IMR-90 (cell line): ENCODE measurements around the gene CMTM1. TPM values are rescaled to one million over a fixed set of nuclear protein-coding genes. Genes with fewer than 3 reads are reported as not detected.

Experiments used
- ATAC-seq: fragments of 200-7000 bp; cut with Tn5 transposase; 2 replicates; pipeline ENCODE4 v1.9.1; 2020; ENCODE audit warnings: low read depth, mild to moderate bottlenecking, moderate library complexity
- BruUV-seq: library from RNA; stranded (reverse); fragments of 400-500 nt; replicated peaks from 2 replicates; lab custom pipeline; 2021; lab: Mats Ljungman, UMichigan
- CTCF ChIA-PET: fragments of 300-600 bp; formaldehyde crosslinking; extraction: SDS; loops from one replicate; lab custom pipeline; 2021; ENCODE audit warnings: antibody characterized with exemption; lab: Yijun Ruan, JAX
- POLR2A ChIA-PET: fragments of 300-600 bp; sonication (Branson Sonifier 250); formaldehyde crosslinking; loops from one replicate; lab custom pipeline; 2022; ENCODE audit warnings: antibody characterized with exemption; ENCODE audit not compliant: unreplicated experiment; lab: Charles Lee
- DNase-seq: peaks from one replicate; pipeline ENCODE4 v3.0.0; 2013
- H2AFZ ChIP-seq: replicated peaks from 2 replicates; pipeline ENCODE3; 2013; ENCODE audit warnings: low read length, mild to moderate bottlenecking; ENCODE audit not compliant: poor library complexity
- H2AK5ac ChIP-seq: 2 replicates; pipeline ENCODE4 v1.6.1; 2013; ENCODE audit warnings: low read depth, low read length, inconsistent platforms
- H2AK9ac ChIP-seq: replicated peaks from 2 replicates; pipeline ENCODE3; 2013; ENCODE audit warnings: mild to moderate bottlenecking, low read depth, low read length, moderate library complexity; ENCODE audit not compliant: poor library complexity
- H2BK120ac ChIP-seq: 2 replicates; pipeline ENCODE4 v1.6.1; 2013; ENCODE audit warnings: low read depth, low read length, inconsistent platforms
- H2BK15ac ChIP-seq: 3 replicates; pipeline ENCODE4 v1.6.1; 2013; ENCODE audit warnings: low read depth, low read length, inconsistent platforms
- H2BK20ac ChIP-seq: 2 replicates; pipeline ENCODE4 v1.6.1; 2013; ENCODE audit warnings: low read depth, mild to moderate bottlenecking, inconsistent platforms, low read length, moderate library complexity
- H2BK5ac ChIP-seq: 2 replicates; pipeline ENCODE4 v1.6.1; 2013; ENCODE audit warnings: mild to moderate bottlenecking, low read depth, low read length, inconsistent platforms; ENCODE audit not compliant: poor library complexity, severe bottlenecking
- H3K14ac ChIP-seq: replicated peaks from 2 replicates; pipeline ENCODE4 v1.6.1; 2013; ENCODE audit warnings: low read depth, low read length, inconsistent platforms
- H3K18ac ChIP-seq: 2 replicates; pipeline ENCODE4 v1.6.1; 2013; ENCODE audit warnings: low read depth, low read length, control low read depth
- H3K23ac ChIP-seq: 2 replicates; pipeline ENCODE4 v1.6.1; 2013; ENCODE audit warnings: low read depth, low read length, inconsistent platforms
- H3K27ac ChIP-seq: 2 replicates; pipeline ENCODE4 v1.5.1; 2013; ENCODE audit warnings: mild to moderate bottlenecking, control low read depth, low read length; ENCODE audit not compliant: insufficient read depth
- H3K27me3 ChIP-seq: 2 replicates; pipeline ENCODE4 v1.6.1; 2013; ENCODE audit warnings: low read length; ENCODE audit not compliant: control insufficient read depth, insufficient read depth
- H3K36me3 ChIP-seq: 2 replicates; pipeline ENCODE4 v1.6.1; 2013; ENCODE audit warnings: low read length, mixed read lengths; ENCODE audit not compliant: control insufficient read depth, insufficient read depth
- H3K4ac ChIP-seq: 2 replicates; pipeline ENCODE4 v1.6.1; 2013; ENCODE audit warnings: low read depth, low read length, inconsistent platforms
- H3K4me1 ChIP-seq: 2 replicates; pipeline ENCODE4 v1.6.1; 2013; ENCODE audit warnings: low read length, mixed read lengths; ENCODE audit not compliant: control insufficient read depth, insufficient read depth
- H3K4me2 ChIP-seq: 2 replicates; pipeline ENCODE4 v1.6.1; 2013; ENCODE audit warnings: low read depth, mild to moderate bottlenecking, control low read depth, low read length, moderate library complexity
- H3K4me3 ChIP-seq: 2 replicates; pipeline ENCODE4 v1.5.1; 2013; ENCODE audit warnings: low read depth, mild to moderate bottlenecking, control low read depth, low read length, moderate library complexity; ENCODE audit not compliant: insufficient read depth
- H3K56ac ChIP-seq: 2 replicates; pipeline ENCODE4 v1.6.1; 2013; ENCODE audit warnings: low read length, inconsistent platforms; ENCODE audit not compliant: insufficient read depth; ENCODE audit errors: extremely low read depth
- H3K79me1 ChIP-seq, 2 experiments: 2 replicates each; pipeline ENCODE4 v1.6.1; 2013; ENCODE audit warnings: low read length in 2 of 2, inconsistent platforms in 1 of 2, low read depth in 1 of 2
- H3K9ac ChIP-seq: 2 replicates; pipeline ENCODE4 v1.6.1; 2013; ENCODE audit warnings: low read depth, low read length, control low read depth
- H3K9me1 ChIP-seq: 2 replicates; pipeline ENCODE4 v1.6.1; 2013; ENCODE audit warnings: low read length, inconsistent platforms; ENCODE audit not compliant: insufficient read depth
- H3K9me3 ChIP-seq: 2 replicates; pipeline ENCODE4 v1.6.1; 2013; ENCODE audit warnings: low read length; ENCODE audit not compliant: control insufficient read depth, insufficient read depth
- H4K20me1 ChIP-seq: 2 replicates; pipeline ENCODE4 v1.6.1; 2013; ENCODE audit warnings: low read length, inconsistent platforms; ENCODE audit not compliant: insufficient read depth
- H4K5ac ChIP-seq: 2 replicates; pipeline ENCODE4 v1.6.1; 2013; ENCODE audit warnings: mild to moderate bottlenecking, low read depth, low read length, control low read depth
- H4K8ac ChIP-seq, 2 experiments: 2 replicates each; pipeline ENCODE4 v1.6.1; 2013; ENCODE audit warnings: low read depth in 2 of 2, low read length in 2 of 2, control low read depth in 1 of 2, inconsistent platforms in 1 of 2
- H4K91ac ChIP-seq: 2 replicates; pipeline ENCODE4 v1.6.1; 2013; ENCODE audit warnings: low read depth, low read length, inconsistent platforms; ENCODE audit not compliant: insufficient read depth
- MAFK ChIP-seq: IDR thresholded peaks from 2 replicates; pipeline ENCODE4 v1.6.1; 2012; ENCODE audit warnings: low read depth, low read length, improper control_type of control experiment
- RCOR1 ChIP-seq: IDR thresholded peaks from 2 replicates; pipeline ENCODE4 v1.6.1; 2012; ENCODE audit warnings: mild to moderate bottlenecking, low read length, improper control_type of control experiment; ENCODE audit not compliant: insufficient replicate concordance
- RFX5 ChIP-seq: IDR thresholded peaks from 2 replicates; pipeline ENCODE4 v1.8.0; 2012; ENCODE audit warnings: low read depth, mild to moderate bottlenecking, low read length, moderate library complexity
- WGBS, 2 experiments: methylation state at CpG; one replicate each; pipeline versions ENCODE4 v1.1.5 to v1.1.7; 2013; ENCODE audit warnings: missing lambda C conversion rate in 2 of 2; ENCODE audit not compliant: insufficient read length in 1 of 2; ENCODE audit errors: extremely low coverage in 2 of 2; 5-methylcytosine and 5-hydroxymethylcytosine counted together
- dilution Hi-C: fragments of 300-500 bp; cut with HindIII; formaldehyde crosslinking; loops from one replicate; pipeline ENCODE4 v1.14.3; 2018; ENCODE audit warnings: low sequenced_read_pairs; ENCODE audit not compliant: unreplicated experiment
- in situ Hi-C: fragments of 300-500 bp; cut with MboI; formaldehyde crosslinking; loops from 3 replicates; pipeline ENCODE4 v1.14.3; 2019; ENCODE audit warnings: low sequenced_read_pairs, inconsistent platforms, mixed read lengths
- intact Hi-C: fragments of 100-400 bp; cut with micrococcal nuclease; formaldehyde crosslinking; loops from 2 replicates; pipeline ENCODE4 v1.10.0; 2022
- polyA plus RNA-seq, 3 experiments: library from polyadenylated mRNA; depleted of rRNA; stranded (reverse); fragments of >200 nt; gene quantifications; 2 replicates each; pipeline ENCODE4 v1.2.3, GENCODE V29; 2012; ENCODE audit warnings: low replicate concordance in 1 of 3
- total RNA-seq: library from RNA; depleted of rRNA; stranded (reverse); fragments of >200 nt; gene quantifications from 2 replicates; pipeline ENCODE4 v1.2.3, GENCODE V29; 2012

Gene CMTM1
- total and polyA plus RNA-seq, 2 of the 4 experiments (the other 2 are of a cell fraction), result 0.54 to 2.1 TPM

DNA sequence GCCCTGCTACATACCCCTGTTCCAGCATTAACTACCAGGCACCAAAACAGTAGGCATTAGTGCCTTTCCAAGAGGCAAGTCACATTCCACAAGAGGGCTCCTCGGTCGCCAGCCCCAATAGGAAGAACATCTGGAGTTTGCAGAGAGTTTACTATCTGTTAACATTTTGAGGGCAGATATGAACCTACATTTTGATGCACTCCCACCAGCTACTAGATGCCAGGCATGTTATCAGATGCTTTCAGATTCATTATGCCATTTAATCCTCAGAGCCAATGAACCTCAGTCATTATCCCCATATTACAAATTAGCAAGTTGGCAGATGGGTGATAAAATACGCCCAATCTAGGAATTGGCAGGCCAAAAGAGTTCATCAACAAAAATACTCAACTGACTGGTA, 8.8 kb downstream of the CMTM1 start:
- Histone ChIP-seq H3K4ac (no peak overlapping the region), H2BK5ac (no peak overlapping the region), H3K9ac (no peak overlapping the region), H3K4me2 (no peak overlapping the region), H2BK20ac (no peak overlapping the region), H3K23ac (no peak overlapping the region), H4K8ac (no peak overlapping the region), H3K4me1 (peaks cover 7% of the 10 kb centered on the region), H4K91ac (no peak overlapping the region), H3K36me3 (peaks cover 2% of the 10 kb centered on the region; the same call in 1 of the 2 replicates), H4K5ac (no peak overlapping the region), H3K27ac (no peak overlapping the region), H4K20me1 (peaks cover 4% of the 10 kb centered on the region; the same call in 1 of the 2 replicates), H3K79me1 (no peaks in the 10 kb centered on the region), H2AK9ac (no peak overlapping the region), H3K9me3 (no peaks in the 10 kb centered on the region), H2AK5ac (no peak overlapping the region), H2BK120ac (no peak overlapping the region), H3K27me3 (peaks cover 19% of the 10 kb centered on the region), H3K56ac (no peak overlapping the region), H3K14ac (no peak overlapping the region), H2AFZ (no peak overlapping the region), H3K18ac (no peak overlapping the region), H3K9me1 (peaks cover 5% of the 10 kb centered on the region), H2BK15ac (no peak overlapping the region), H3K4me3 (no peak overlapping the region)
- ATAC-seq, result no peak
- WGBS, 2 experiments, result no CpG with 5 or more reads among the region's 3 CpGs
- in situ Hi-C loops (no loop called here), dilution Hi-C loops (no loop called here), intact Hi-C loops (no loop called here)
- TF ChIP-seq MAFK, result no peak
- no peak for TF ChIP-seq RCOR1
- TF ChIP-seq RFX5, result no peak
- no TSS peak for BruUV-seq
- ChIA-PET CTCF (no interaction called here), POLR2A (no interaction called here)
- no peak for DNase-seq
